T-cell (primary cell): ENCODE measurements around the gene SAMD4A. TPM values are rescaled to one million over a fixed set of nuclear protein-coding genes. Genes with fewer than 3 reads are reported as not detected.

Source experiments
- ATAC-seq, 4 experiments: fragments of 200-7000 bp in 3 of 4; fragments of 150-1000 bp in 1 of 4; cut with Tn5 transposase; replicated peaks in 1 of 4; 1 replicate in 3 of 4; 2 replicates in 1 of 4; pipeline ENCODE4 v1.10.0; 2021; ENCODE audit warnings: moderate library complexity in 3 of 4, mild to moderate bottlenecking in 2 of 4, moderate number of reproducible peaks in 1 of 4
- CTCF ChIA-PET, 2 donors: fragments of 300-600 bp; sonication (Branson Sonifier 250); formaldehyde crosslinking; loops; one replicate each; lab custom pipeline; 2022; ENCODE audit warnings: antibody characterized with exemption in 2 of 2; lab: Charles Lee
- POLR2A ChIA-PET, 2 donors: fragments of 300-600 bp; sonication (Branson Sonifier 250); formaldehyde crosslinking; loops; one replicate each; lab custom pipeline; 2022; ENCODE audit warnings: antibody characterized with exemption in 2 of 2; lab: Charles Lee
- DNase-seq, 35 experiments: peaks; one replicate each; pipeline versions ENCODE4 v3.0.0 to v3.0.0-alpha.2; 2013 to 2023
- H3K27ac ChIP-seq: one replicate; pipeline ENCODE4 v1.5.1; 2013; ENCODE audit warnings: low read length
- H3K27me3 ChIP-seq, 2 experiments: replicated peaks in 1 of 2; 1 replicate in 1 of 2; 2 replicates in 1 of 2; pipeline versions ENCODE4 v1.6.1 to v1.7.0; 2013; ENCODE audit warnings: low read length in 1 of 2, mixed read lengths in 1 of 2; ENCODE audit not compliant: control insufficient read depth in 2 of 2, insufficient read depth in 2 of 2; ENCODE audit errors: extremely low read depth in 1 of 2
- H3K36me3 ChIP-seq, 2 donors: 1 replicate in 1 of 2; 2 replicates in 1 of 2; pipeline versions ENCODE4 v1.6.1 to v1.7.0; 2013; ENCODE audit warnings: low read length in 1 of 2; ENCODE audit not compliant: control insufficient read depth in 2 of 2, insufficient read depth in 1 of 2; ENCODE audit errors: extremely low read depth in 1 of 2
- H3K4me1 ChIP-seq, 2 experiments: 1 replicate in 1 of 2; 2 replicates in 1 of 2; pipeline versions ENCODE4 v1.6.1 to v1.7.0; 2013; ENCODE audit warnings: low read length in 2 of 2, mixed read lengths in 1 of 2; ENCODE audit not compliant: insufficient read depth in 2 of 2, control insufficient read depth in 1 of 2; ENCODE audit errors: extremely low read depth in 1 of 2
- H3K4me3 ChIP-seq, 2 donors: 1 replicate in 1 of 2; 2 replicates in 1 of 2; pipeline versions ENCODE4 v1.5.1 to v1.7.0; 2013; ENCODE audit warnings: mild to moderate bottlenecking in 2 of 2, low read length in 1 of 2, moderate library complexity in 1 of 2; ENCODE audit not compliant: control insufficient read depth in 1 of 2; ENCODE audit errors: extremely low read depth in 1 of 2
- H3K9me3 ChIP-seq: 2 replicates; pipeline ENCODE4 v1.7.0; 2013
- H3K27ac Mint-ChIP-seq, 2 donors: one replicate each; pipeline ENCODE4 v1.8.0; 2020 to 2021; ENCODE audit warnings: mild to moderate bottlenecking in 2 of 2, mixed read lengths in 2 of 2
- H3K27me3 Mint-ChIP-seq, 2 donors: one replicate each; pipeline ENCODE4 v1.8.0; 2021 to 2022; ENCODE audit warnings: mixed read lengths in 2 of 2
- H3K36me3 Mint-ChIP-seq: one replicate; pipeline ENCODE4 v1.8.0; 2021; ENCODE audit warnings: mixed read lengths
- H3K4me1 Mint-ChIP-seq, 3 donors: one replicate each; pipeline ENCODE4 v1.8.0; 2020 to 2022; ENCODE audit warnings: mixed read lengths in 3 of 3, mild to moderate bottlenecking in 1 of 3
- H3K4me3 Mint-ChIP-seq, 3 donors: one replicate each; pipeline ENCODE4 v1.8.0; 2020 to 2022; ENCODE audit warnings: mild to moderate bottlenecking in 3 of 3, mixed read lengths in 3 of 3, moderate library complexity in 3 of 3
- H3K9me3 Mint-ChIP-seq, 3 donors: one replicate each; pipeline ENCODE4 v1.8.0; 2020 to 2022; ENCODE audit warnings: mixed read lengths in 3 of 3
- WGBS: methylation state at CpG from one replicate; pipeline ENCODE4 v1.1.5; 2013; ENCODE audit warnings: missing lambda C conversion rate; ENCODE audit not compliant: insufficient coverage; 5-methylcytosine and 5-hydroxymethylcytosine counted together
- total RNA-seq, 35 experiments: library from RNA in 6 of 35; stranded (reverse) in 6 of 35; fragments of 120-200 nt in 1 of 35; gene quantifications; one replicate each; pipeline versions ENCODE4 v1.2.1 to v1.2.4 and lab custom pipeline; 2013 to 2026

SAMD4A gene
- total RNA-seq, 5 donors from 2014 or later (not counting 1 experiment from before 2014, with no cell fraction given) = 1.2 to 3.9 (median 1.3) TPM

DNA sequence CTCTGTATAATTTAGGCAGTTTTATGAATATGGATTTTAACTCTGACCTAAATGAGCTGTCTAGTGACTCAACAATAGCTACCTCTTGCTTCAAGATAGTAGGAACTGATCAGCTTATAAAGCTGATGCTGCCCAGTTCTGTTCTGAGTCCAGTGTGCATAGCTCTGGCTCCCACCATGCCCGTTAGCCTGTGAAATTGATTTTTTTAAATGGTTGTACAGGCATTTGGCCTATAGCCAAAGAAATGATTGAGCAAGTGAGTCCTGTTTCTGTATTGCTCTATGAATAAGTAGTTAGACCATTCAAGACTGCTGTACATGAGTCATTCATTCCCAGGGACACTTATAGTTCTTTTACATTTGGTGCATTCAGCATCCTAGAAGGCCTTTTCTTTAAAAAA lies 36.4 kb downstream of the SAMD4A start:
- peaks cover 0 to 17% of the 10 kb centered on the region in 2 donors for H3K27me3 Mint-ChIP-seq
- Histone ChIP-seq H3K4me3 (no peak overlapping the region), H3K27me3 (no peaks in the 10 kb centered on the region), H3K4me1 (no peaks in the 10 kb centered on the region), H3K9me3 (no peaks in the 10 kb centered on the region), H3K27ac (no peak overlapping the region), H3K36me3 (no peaks in the 10 kb centered on the region)
- ChIA-PET CTCF (interaction anchor here in 1 of 2 donors (0.7 kb wide), 1 partner anchor 46 kb away, joined by 4 read pairs; no protein-coding TSS in a partner anchor), POLR2A (no interaction called here)
- no peak overlapping the region for H3K4me3 Mint-ChIP-seq
- no peak for DNase-seq
- no peak overlapping the region for H3K27ac Mint-ChIP-seq
- no CpG with 5 or more reads among the region's 1 CpG for WGBS
- no peaks in the 10 kb centered on the region for H3K4me1 Mint-ChIP-seq
- H3K36me3 Mint-ChIP-seq = no peaks in the 10 kb centered on the region
- no peaks in the 10 kb centered on the region for H3K9me3 Mint-ChIP-seq
- ATAC-seq = no peak

GRCh38 chr14:54606178-54606577 lies 39.2 kb downstream of the SAMD4A start:
- Mint-ChIP-seq H3K27ac (no peak overlapping the region), H3K36me3 (no peaks in the 10 kb centered on the region), H3K27me3 (peaks cover 1 to 11% of the 10 kb centered on the region in 2 donors), H3K4me1 (peaks cover 0 to 1% (median 0%) of the 10 kb centered on the region in 3 donors), H3K4me3 (no peak overlapping the region), H3K9me3 (no peaks in the 10 kb centered on the region)
- POLR2A ChIA-PET = no interaction called here
- Histone ChIP-seq H3K27ac (no peak overlapping the region), H3K9me3 (no peaks in the 10 kb centered on the region), H3K4me3 (no peak overlapping the region), H3K36me3 (no peaks in the 10 kb centered on the region), H3K4me1 (no peaks in the 10 kb centered on the region), H3K27me3 (no peaks in the 10 kb centered on the region)
- ATAC-seq (peak in 1 of 4 experiments; percentile 36), DNase-seq (no peak)
- WGBS = 80% methylated on average over 4 of the region's 10 CpGs
- CTCF ChIA-PET = interaction anchor here in 1 of 2 donors (0.7 kb wide), 1 partner anchor 24 kb away, joined by 3 read pairs; no protein-coding TSS in a partner anchor

GRCh38 chr14:54606631-54607133 lies 39.8 kb downstream of the SAMD4A start:
- ChIA-PET POLR2A (no interaction called here), CTCF (no interaction called here)
- Mint-ChIP-seq H3K4me1 (peaks cover 0 to 1% (median 0%) of the 10 kb centered on the region in 3 donors), H3K36me3 (no peaks in the 10 kb centered on the region), H3K9me3 (no peaks in the 10 kb centered on the region), H3K27ac (no peak overlapping the region), H3K27me3 (peaks cover 1 to 11% of the 10 kb centered on the region in 2 donors), H3K4me3 (no peak overlapping the region)
- Histone ChIP-seq H3K9me3 (no peaks in the 10 kb centered on the region), H3K27ac (no peak overlapping the region), H3K4me1 (no peaks in the 10 kb centered on the region), H3K4me3 (no peak overlapping the region), H3K36me3 (no peaks in the 10 kb centered on the region), H3K27me3 (no peaks in the 10 kb centered on the region)
- 96% methylated on average over 3 of the region's 3 CpGs for WGBS
- no peak for DNase-seq
- ATAC-seq = no peak

DNA sequence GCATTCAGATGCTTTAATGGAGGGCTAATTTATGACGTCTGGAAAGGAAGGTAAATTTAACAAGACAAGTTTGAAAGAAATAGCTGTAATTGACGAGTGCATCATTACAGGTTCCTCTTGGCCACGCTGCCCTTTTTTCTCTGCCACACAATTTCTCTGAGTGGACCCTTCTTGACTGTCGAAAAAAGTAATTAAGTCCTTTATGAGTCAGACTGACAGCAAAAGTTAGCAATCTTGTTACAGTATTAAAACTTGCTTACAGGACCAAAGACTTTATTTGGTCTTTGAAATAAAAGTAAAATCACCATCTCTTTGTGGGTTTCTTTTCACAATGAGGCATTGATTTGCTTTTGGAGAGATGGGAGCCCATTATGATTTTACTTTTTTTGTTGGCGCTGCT lies 42.6 kb downstream of the SAMD4A start:
- DNase-seq (no peak), ATAC-seq (no peak)
- Mint-ChIP-seq H3K4me1 (peaks cover 0 to 1% (median 0%) of the 10 kb centered on the region in 3 donors), H3K4me3 (no peak overlapping the region), H3K9me3 (no peaks in the 10 kb centered on the region), H3K36me3 (no peaks in the 10 kb centered on the region), H3K27me3 (peaks cover 1 to 8% of the 10 kb centered on the region in 2 donors), H3K27ac (no peak overlapping the region)
- ChIA-PET CTCF (no interaction called here), POLR2A (no interaction called here)
- H3K27ac ChIP-seq = no peak overlapping the region
- H3K9me3 ChIP-seq = no peaks in the 10 kb centered on the region
- H3K36me3 ChIP-seq = no peaks in the 10 kb centered on the region
- H3K27me3 ChIP-seq = no peaks in the 10 kb centered on the region
- H3K4me1 ChIP-seq = no peaks in the 10 kb centered on the region
- WGBS = 72% methylated on average over 2 of the region's 5 CpGs
- H3K4me3 ChIP-seq = no peak overlapping the region

DNA sequence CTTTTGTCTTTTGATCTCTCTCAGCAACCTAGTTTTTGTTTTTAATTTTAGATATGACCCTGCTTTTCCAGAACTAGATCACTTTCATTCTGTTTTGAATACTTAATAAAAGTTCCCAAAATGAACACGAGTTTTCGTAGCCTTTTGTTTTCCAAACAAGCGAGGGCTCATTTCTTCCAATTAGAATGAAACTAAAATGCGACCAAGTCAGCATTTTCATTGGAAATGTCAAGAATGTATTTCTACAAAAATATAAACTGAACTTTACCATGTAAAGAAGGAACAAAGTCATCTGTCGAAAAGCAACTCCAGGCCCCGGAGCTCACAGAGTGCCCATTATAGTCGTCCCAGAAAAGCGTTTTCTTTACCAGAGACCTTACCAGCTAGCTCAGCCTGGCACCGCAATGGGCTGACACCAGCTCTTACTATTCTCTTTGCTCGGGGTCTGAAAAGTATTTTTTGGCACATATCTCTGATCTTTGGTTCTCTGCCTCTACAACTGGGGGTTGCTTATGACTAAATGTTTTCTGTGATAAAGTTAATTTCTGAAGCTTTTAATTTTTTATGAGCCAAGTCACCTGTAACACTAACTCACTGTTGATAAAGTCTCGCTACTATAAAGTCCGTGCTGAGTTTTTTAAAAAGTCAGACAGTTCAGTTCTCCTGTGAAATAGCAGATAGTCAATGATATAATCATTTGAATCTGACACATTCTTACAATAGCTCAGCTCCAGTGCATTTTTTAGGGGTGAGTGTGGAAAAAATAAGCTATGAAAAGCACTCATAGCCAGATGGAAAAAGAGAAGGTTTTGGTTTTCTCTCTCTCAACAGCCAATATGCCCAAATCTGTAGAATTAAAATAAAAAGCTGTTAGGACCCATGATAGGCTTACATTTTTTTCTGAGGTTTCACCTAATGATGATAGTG lies 43.4 kb downstream of the SAMD4A start:
- Mint-ChIP-seq H3K27ac (no peak overlapping the region), H3K4me1 (peaks cover 0 to 1% (median 0%) of the 10 kb centered on the region in 3 donors), H3K27me3 (peaks cover 1 to 8% of the 10 kb centered on the region in 2 donors), H3K9me3 (no peaks in the 10 kb centered on the region), H3K4me3 (peak overlapping the region in 2 of 3 donors; percentile 5 to 32), H3K36me3 (no peaks in the 10 kb centered on the region)
- H3K4me1 ChIP-seq = no peaks in the 10 kb centered on the region
- no peak overlapping the region for H3K4me3 ChIP-seq
- ChIA-PET CTCF (interaction anchor here (0.6 to 0.7 kb wide), 2 partner anchors 8 to 14 kb away, joined by 3 read pairs; no protein-coding TSS in a partner anchor), POLR2A (no interaction called here)
- 75% methylated on average over 4 of the region's 12 CpGs for WGBS
- ATAC-seq (no peak), DNase-seq (no peak)
- no peaks in the 10 kb centered on the region for H3K27me3 ChIP-seq
- no peak overlapping the region for H3K27ac ChIP-seq
- no peaks in the 10 kb centered on the region for H3K36me3 ChIP-seq
- H3K9me3 ChIP-seq = no peaks in the 10 kb centered on the region

DNA sequence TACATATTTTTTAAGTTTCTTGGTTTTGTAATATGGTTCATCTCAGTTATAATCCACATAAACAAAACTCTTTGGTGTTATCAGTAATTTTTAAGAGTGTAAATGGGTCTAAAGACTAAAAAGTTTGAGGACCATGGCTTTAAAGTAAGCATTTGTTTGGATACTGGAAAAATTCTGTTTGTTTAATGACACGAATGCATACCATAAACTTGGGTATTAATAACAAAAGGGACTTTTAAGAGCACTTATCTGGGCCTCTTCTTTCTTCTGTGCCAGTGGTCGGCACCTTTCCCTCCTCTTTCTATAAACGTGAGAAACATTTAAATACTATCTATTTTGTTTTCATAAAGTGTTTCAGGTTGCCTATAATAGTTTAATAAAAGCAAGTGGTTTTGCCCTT lies 47.4 kb downstream of the SAMD4A start:
- ChIA-PET CTCF (no interaction called here), POLR2A (interaction anchor here in 1 of 2 donors (0.6 kb wide), 1 partner anchor 1765 kb away, joined by 8 read pairs; no protein-coding TSS in a partner anchor)
- Histone ChIP-seq H3K4me3 (no peak overlapping the region), H3K27me3 (no peaks in the 10 kb centered on the region), H3K9me3 (no peaks in the 10 kb centered on the region), H3K4me1 (no peaks in the 10 kb centered on the region), H3K27ac (no peak overlapping the region), H3K36me3 (no peaks in the 10 kb centered on the region)
- DNase-seq (no peak), ATAC-seq (no peak)
- Mint-ChIP-seq H3K4me3 (no peak overlapping the region), H3K27ac (no peak overlapping the region), H3K27me3 (peaks cover 0 to 1% of the 10 kb centered on the region in 2 donors), H3K36me3 (no peaks in the 10 kb centered on the region), H3K4me1 (peaks cover 0 to 1% (median 0%) of the 10 kb centered on the region in 3 donors), H3K9me3 (no peaks in the 10 kb centered on the region)
- no CpG with 5 or more reads among the region's 3 CpGs for WGBS
